Measurements from ENCODE around the gene HECTD2. TPM values are rescaled to one million over a fixed set of nuclear protein-coding genes. Genes with fewer than 3 reads are reported as not detected.
A peak's percentile ranks its signal among the peaks of the same experiment; 100 is the strongest.

Gene HECTD2
- total RNA-seq, 1 experiment from 2014 or later: 2.0 TPM

- intact Hi-C loops (cut with micrococcal nuclease; ENCODE audit: unreplicated experiment): no loop called here
- CTCF ChIA-PET: no interaction called here
- H3K4me1 Mint-ChIP-seq (ENCODE audit: low read depth, unreplicated experiment): no peaks in the 10 kb centered on the region
- TSS peak; percentile 45 for BruUV-seq (replicated peaks)
- no peaks in the 10 kb centered on the region for H3K36me3 ChIP-seq (ENCODE audit: control insufficient read depth, insufficient read depth, low read length)
- peak overlapping the region; percentile 98 for H3K4me3 ChIP-seq (ENCODE audit: low read depth, low read length)
- no peaks in the 10 kb centered on the region for H3K9me3 ChIP-seq
- H3K9me3 Mint-ChIP-seq (ENCODE audit: unreplicated experiment): no peaks in the 10 kb centered on the region
- POLR2A ChIA-PET: no interaction called here
- no peaks in the 10 kb centered on the region for H3K27me3 ChIP-seq (replicated peaks; ENCODE audit: control insufficient read depth, insufficient read depth, low read length)
- peaks cover 8% of the 10 kb centered on the region for H3K27me3 Mint-ChIP-seq (ENCODE audit: insufficient read depth, unreplicated experiment)
- peak overlapping the region; percentile 86 for H3K4me3 Mint-ChIP-seq (ENCODE audit: unreplicated experiment)
- TF ChIP-seq CTCF (IDR thresholded peaks at IDR 0.05; ENCODE audit: insufficient read depth in 1 of 2, low read depth in 1 of 2, low read length in 1 of 2, severe bottlenecking in 1 of 2, unreplicated experiment in 1 of 2): no peak
- no peaks in the 10 kb centered on the region for H3K4me1 ChIP-seq
- H3K27ac Mint-ChIP-seq (ENCODE audit: unreplicated experiment): no peak overlapping the region
- no peak for DNase-seq
- H3K36me3 Mint-ChIP-seq (ENCODE audit: insufficient read depth, unreplicated experiment): no peaks in the 10 kb centered on the region
These were observed 661 bp downstream of the HECTD2 start for GRCh38 chr10:91410638-91411371.

- Histone ChIP-seq H3K4me3 (ENCODE audit: low read depth, low read length) (no peak overlapping the region), H3K9me3 (no peaks in the 10 kb centered on the region), H3K4me1 (no peaks in the 10 kb centered on the region), H3K36me3 (ENCODE audit: control insufficient read depth, insufficient read depth, low read length) (no peaks in the 10 kb centered on the region), H3K27me3 (replicated peaks; ENCODE audit: control insufficient read depth, insufficient read depth, low read length) (no peaks in the 10 kb centered on the region)
- DNase-seq: no peak
- Mint-ChIP-seq H3K9me3 (ENCODE audit: unreplicated experiment) (no peaks in the 10 kb centered on the region), H3K27ac (ENCODE audit: unreplicated experiment) (no peak overlapping the region), H3K4me3 (ENCODE audit: unreplicated experiment) (no peak overlapping the region), H3K36me3 (ENCODE audit: insufficient read depth, unreplicated experiment) (no peaks in the 10 kb centered on the region), H3K27me3 (ENCODE audit: insufficient read depth, unreplicated experiment) (peaks cover 4% of the 10 kb centered on the region), H3K4me1 (ENCODE audit: low read depth, unreplicated experiment) (no peaks in the 10 kb centered on the region)
- POLR2A ChIA-PET: no interaction called here
- intact Hi-C loops (cut with micrococcal nuclease; ENCODE audit: unreplicated experiment): no loop called here
- TF ChIP-seq CTCF (IDR thresholded peaks at IDR 0.05; ENCODE audit: insufficient read depth in 1 of 2, low read depth in 1 of 2, low read length in 1 of 2, severe bottlenecking in 1 of 2, unreplicated experiment in 1 of 2): no peak
- no TSS peak for BruUV-seq (replicated peaks)
- CTCF ChIA-PET: no interaction called here
These were observed 1.5 kb downstream of the HECTD2 start for GRCh38 chr10:91411621-91412020.

GRCh38 chr10:91412354-91413087 lies 2.4 kb downstream of the HECTD2 start:
- Mint-ChIP-seq H3K4me1 (ENCODE audit: low read depth, unreplicated experiment) (no peaks in the 10 kb centered on the region), H3K9me3 (ENCODE audit: unreplicated experiment) (no peaks in the 10 kb centered on the region), H3K27me3 (ENCODE audit: insufficient read depth, unreplicated experiment) (peaks cover 4% of the 10 kb centered on the region), H3K4me3 (ENCODE audit: unreplicated experiment) (no peak overlapping the region), H3K27ac (ENCODE audit: unreplicated experiment) (no peak overlapping the region), H3K36me3 (ENCODE audit: insufficient read depth, unreplicated experiment) (no peaks in the 10 kb centered on the region)
- Histone ChIP-seq H3K4me3 (ENCODE audit: low read depth, low read length) (no peak overlapping the region), H3K4me1 (no peaks in the 10 kb centered on the region), H3K27me3 (replicated peaks; ENCODE audit: control insufficient read depth, insufficient read depth, low read length) (no peaks in the 10 kb centered on the region), H3K36me3 (ENCODE audit: control insufficient read depth, insufficient read depth, low read length) (no peaks in the 10 kb centered on the region), H3K9me3 (no peaks in the 10 kb centered on the region)
- no peak for TF ChIP-seq CTCF (IDR thresholded peaks at IDR 0.05; ENCODE audit: insufficient read depth in 1 of 2, low read depth in 1 of 2, low read length in 1 of 2, severe bottlenecking in 1 of 2, unreplicated experiment in 1 of 2)
- DNase-seq: no peak
- CTCF ChIA-PET: interaction anchor here (0.7 kb wide), 1 partner anchor 222 kb away, joined by 6 read pairs; no protein-coding TSS in a partner anchor
- POLR2A ChIA-PET: no interaction called here
- BruUV-seq (replicated peaks): no TSS peak
- intact Hi-C loops (cut with micrococcal nuclease; ENCODE audit: unreplicated experiment): no loop called here

Data from Caco-2 (cell line).